ENCODE results near the gene FGF12. TPM values are rescaled to one million over a fixed set of nuclear protein-coding genes. Genes with fewer than 3 reads are reported as not detected.

The FGF12 gene
- total and polyA plus RNA-seq, 2 experiments from 2014 or later: 6.0 to 14.3 TPM

DNA sequence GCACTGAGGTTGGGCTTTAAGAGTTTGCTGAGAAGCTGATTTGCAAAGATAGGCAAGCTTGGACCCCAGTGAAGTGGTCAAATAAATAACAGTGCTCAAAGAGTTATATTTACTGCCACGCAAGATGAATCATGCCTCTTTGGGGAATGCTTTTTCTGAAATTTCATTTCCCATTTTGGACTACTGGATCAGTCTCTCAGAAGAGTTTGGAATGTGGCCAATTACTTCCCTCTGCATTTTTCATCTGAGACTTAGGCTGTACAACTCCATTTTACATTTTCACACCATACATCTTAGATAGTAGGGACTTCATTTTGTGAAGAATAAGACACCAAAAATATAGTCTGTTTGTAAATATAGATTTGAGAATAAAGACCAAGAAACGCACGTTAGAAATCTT lies 419.7 kb downstream of the FGF12 start:
- Histone ChIP-seq H3K27ac (ENCODE audit: low read depth) (no peak overlapping the region), H4K20me1 (replicated peaks; ENCODE audit: insufficient read depth) (no peaks in the 10 kb centered on the region), H3K9me2 (ENCODE audit: insufficient read depth) (peaks cover 3% of the 10 kb centered on the region; the same call in 1 of the 2 replicates), H2AFZ (no peak overlapping the region), H3K27me3 (ENCODE audit: insufficient read depth) (no peaks in the 10 kb centered on the region), H3K36me3 (ENCODE audit: insufficient read depth) (no peaks in the 10 kb centered on the region), H3K4me3 (no peak overlapping the region), H3K79me2 (replicated peaks; ENCODE audit: insufficient read depth) (no peaks in the 10 kb centered on the region), H3F3A (replicated peaks; ENCODE audit: low read depth) (no peaks in the 10 kb centered on the region), H3K4me1 (ENCODE audit: insufficient read depth) (no peaks in the 10 kb centered on the region), H3K4me2 (no peak overlapping the region)
- ATAC-seq (no peak), DNase-seq (ENCODE audit: low spot score) (no peak)
- Mint-ChIP-seq H3K36me3 (ENCODE audit: low read depth) (no peaks in the 10 kb centered on the region), H3K4me1 (no peaks in the 10 kb centered on the region), H3K27me3 (ENCODE audit: insufficient read depth, low read depth, poor library complexity) (peaks cover 1% of the 10 kb centered on the region), H3K9me3 (no peaks in the 10 kb centered on the region), H3K4me3 (no peak overlapping the region), H3K27ac (no peak overlapping the region)
- TF ChIP-seq STAT1 (IDR thresholded peaks at IDR 0.05; ENCODE audit: unreplicated experiment) (no peak), CREB1 (CRISPR knock-in tag; IDR thresholded peaks at IDR 0.05; ENCODE audit: low read depth) (no peak), POLR2AphosphoS5 (IDR thresholded peaks at IDR 0.05; ENCODE audit: low read depth) (no peak), JUNB (IDR thresholded peaks at IDR 0.05; ENCODE audit: unreplicated experiment) (no peak), ZNF331 (CRISPR knock-in tag; IDR thresholded peaks at IDR 0.05; ENCODE audit: low read depth) (no peak), ZNF114 (CRISPR knock-in tag; IDR thresholded peaks at IDR 0.05) (no peak), EZH2phosphoT487 (IDR thresholded peaks at IDR 0.05; ENCODE audit: unreplicated experiment) (no peak), NANOG (IDR thresholded peaks at IDR 0.05; ENCODE audit: borderline replicate concordance) (no peak)
- TF ChIP-seq, protein P1, sequence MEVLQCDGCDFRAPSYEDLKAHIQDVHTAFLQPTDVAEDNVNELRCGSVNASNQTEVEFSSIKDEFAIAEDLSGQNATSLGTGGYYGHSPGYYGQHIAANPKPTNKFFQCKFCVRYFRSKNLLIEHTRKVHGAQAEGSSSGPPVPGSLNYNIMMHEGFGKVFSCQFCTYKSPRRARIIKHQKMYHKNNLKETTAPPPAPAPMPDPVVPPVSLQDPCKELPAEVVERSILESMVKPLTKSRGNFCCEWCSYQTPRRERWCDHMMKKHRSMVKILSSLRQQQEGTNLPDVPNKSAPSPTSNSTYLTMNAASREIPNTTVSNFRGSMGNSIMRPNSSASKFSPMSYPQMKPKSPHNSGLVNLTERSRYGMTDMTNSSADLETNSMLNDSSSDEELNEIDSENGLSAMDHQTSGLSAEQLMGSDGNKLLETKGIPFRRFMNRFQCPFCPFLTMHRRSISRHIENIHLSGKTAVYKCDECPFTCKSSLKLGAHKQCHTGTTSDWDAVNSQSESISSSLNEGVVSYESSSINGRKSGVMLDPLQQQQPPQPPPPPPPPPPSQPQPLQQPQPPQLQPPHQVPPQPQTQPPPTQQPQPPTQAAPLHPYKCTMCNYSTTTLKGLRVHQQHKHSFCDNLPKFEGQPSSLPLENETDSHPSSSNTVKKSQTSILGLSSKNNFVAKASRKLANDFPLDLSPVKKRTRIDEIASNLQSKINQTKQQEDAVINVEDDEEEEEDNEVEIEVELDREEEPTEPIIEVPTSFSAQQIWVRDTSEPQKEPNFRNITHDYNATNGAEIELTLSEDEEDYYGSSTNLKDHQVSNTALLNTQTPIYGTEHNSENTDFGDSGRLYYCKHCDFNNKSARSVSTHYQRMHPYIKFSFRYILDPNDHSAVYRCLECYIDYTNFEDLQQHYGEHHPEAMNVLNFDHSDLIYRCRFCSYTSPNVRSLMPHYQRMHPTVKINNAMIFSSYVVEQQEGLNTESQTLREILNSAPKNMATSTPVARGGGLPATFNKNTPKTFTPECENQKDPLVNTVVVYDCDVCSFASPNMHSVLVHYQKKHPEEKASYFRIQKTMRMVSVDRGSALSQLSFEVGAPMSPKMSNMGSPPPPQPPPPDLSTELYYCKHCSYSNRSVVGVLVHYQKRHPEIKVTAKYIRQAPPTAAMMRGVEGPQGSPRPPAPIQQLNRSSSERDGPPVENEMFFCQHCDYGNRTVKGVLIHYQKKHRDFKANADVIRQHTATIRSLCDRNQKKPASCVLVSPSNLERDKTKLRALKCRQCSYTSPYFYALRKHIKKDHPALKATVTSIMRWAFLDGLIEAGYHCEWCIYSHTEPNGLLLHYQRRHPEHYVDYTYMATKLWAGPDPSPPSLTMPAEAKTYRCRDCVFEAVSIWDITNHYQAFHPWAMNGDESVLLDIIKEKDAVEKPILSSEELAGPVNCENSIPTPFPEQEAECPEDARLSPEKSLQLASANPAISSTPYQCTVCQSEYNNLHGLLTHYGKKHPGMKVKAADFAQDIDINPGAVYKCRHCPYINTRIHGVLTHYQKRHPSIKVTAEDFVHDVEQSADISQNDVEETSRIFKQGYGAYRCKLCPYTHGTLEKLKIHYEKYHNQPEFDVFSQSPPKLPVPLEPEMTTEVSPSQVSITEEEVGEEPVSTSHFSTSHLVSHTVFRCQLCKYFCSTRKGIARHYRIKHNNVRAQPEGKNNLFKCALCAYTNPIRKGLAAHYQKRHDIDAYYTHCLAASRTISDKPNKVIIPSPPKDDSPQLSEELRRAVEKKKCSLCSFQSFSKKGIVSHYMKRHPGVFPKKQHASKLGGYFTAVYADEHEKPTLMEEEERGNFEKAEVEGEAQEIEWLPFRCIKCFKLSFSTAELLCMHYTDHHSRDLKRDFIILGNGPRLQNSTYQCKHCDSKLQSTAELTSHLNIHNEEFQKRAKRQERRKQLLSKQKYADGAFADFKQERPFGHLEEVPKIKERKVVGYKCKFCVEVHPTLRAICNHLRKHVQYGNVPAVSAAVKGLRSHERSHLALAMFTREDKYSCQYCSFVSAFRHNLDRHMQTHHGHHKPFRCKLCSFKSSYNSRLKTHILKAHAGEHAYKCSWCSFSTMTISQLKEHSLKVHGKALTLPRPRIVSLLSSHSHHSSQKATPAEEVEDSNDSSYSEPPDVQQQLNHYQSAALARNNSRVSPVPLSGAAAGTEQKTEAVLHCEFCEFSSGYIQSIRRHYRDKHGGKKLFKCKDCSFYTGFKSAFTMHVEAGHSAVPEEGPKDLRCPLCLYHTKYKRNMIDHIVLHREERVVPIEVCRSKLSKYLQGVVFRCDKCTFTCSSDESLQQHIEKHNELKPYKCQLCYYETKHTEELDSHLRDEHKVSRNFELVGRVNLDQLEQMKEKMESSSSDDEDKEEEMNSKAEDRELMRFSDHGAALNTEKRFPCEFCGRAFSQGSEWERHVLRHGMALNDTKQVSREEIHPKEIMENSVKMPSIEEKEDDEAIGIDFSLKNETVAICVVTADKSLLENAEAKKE (CRISPR knock-in tag; IDR thresholded peaks at IDR 0.05): no peak
- TF ChIP-seq, protein P2, sequence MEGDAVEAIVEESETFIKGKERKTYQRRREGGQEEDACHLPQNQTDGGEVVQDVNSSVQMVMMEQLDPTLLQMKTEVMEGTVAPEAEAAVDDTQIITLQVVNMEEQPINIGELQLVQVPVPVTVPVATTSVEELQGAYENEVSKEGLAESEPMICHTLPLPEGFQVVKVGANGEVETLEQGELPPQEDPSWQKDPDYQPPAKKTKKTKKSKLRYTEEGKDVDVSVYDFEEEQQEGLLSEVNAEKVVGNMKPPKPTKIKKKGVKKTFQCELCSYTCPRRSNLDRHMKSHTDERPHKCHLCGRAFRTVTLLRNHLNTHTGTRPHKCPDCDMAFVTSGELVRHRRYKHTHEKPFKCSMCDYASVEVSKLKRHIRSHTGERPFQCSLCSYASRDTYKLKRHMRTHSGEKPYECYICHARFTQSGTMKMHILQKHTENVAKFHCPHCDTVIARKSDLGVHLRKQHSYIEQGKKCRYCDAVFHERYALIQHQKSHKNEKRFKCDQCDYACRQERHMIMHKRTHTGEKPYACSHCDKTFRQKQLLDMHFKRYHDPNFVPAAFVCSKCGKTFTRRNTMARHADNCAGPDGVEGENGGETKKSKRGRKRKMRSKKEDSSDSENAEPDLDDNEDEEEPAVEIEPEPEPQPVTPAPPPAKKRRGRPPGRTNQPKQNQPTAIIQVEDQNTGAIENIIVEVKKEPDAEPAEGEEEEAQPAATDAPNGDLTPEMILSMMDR (conservative IDR thresholded peaks at IDR 0.05; ENCODE audit: low read depth in 2 of 2): no peak
